ENCODE measurements around the gene CENPC. TPM values are rescaled to one million over a fixed set of nuclear protein-coding genes. Genes with fewer than 3 reads are reported as not detected.

The CENPC gene
- total RNA-seq, 1 experiment from 2014 or later = 19.1 TPM

DNA sequence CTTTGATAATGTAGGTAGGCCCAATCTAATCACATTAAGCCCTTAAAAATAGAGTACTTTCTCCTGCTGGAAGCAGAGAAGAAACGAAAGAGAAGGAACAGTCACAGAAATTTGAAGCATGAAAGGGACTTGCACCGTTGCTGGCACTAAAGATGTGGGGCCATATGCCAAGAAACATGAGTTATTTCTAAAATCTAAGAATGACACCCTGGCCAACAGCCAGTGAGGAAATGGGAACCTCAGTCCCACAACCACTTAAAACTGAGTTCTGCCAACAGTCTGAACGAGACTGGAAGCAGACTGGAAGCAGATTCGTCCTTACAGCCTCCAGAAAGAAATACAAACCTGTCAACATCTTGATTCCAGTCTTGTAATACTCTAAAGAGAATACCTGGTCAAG is 70.1 kb downstream of the CENPC start (continued):
- TF ChIP-seq ARID4B (CRISPR knock-in tag; IDR thresholded peaks at IDR 0.05; ENCODE audit: borderline replicate concordance) (no peak), ZSCAN18 (CRISPR knock-in tag; IDR thresholded peaks at IDR 0.05) (no peak), FOXK1 (CRISPR knock-in tag; IDR thresholded peaks at IDR 0.05) (no peak), TEAD4 (CRISPR knock-in tag; IDR thresholded peaks at IDR 0.05) (no peak), IRF2 (CRISPR knock-in tag; IDR thresholded peaks at IDR 0.05; ENCODE audit: borderline replicate concordance, low read depth) (no peak), ZNF317 (CRISPR knock-in tag; IDR thresholded peaks at IDR 0.05; ENCODE audit: borderline replicate concordance, low read depth) (no peak), NFATC4 (CRISPR knock-in tag; IDR thresholded peaks at IDR 0.05) (no peak), FOXJ3 (CRISPR knock-in tag; IDR thresholded peaks at IDR 0.05; ENCODE audit: borderline replicate concordance) (no peak), ZNF396 (CRISPR knock-in tag; IDR thresholded peaks at IDR 0.05; ENCODE audit: borderline replicate concordance) (no peak), RELA (CRISPR knock-in tag; IDR thresholded peaks at IDR 0.05; ENCODE audit: borderline replicate concordance) (no peak)
- TF ChIP-seq, protein P1, sequence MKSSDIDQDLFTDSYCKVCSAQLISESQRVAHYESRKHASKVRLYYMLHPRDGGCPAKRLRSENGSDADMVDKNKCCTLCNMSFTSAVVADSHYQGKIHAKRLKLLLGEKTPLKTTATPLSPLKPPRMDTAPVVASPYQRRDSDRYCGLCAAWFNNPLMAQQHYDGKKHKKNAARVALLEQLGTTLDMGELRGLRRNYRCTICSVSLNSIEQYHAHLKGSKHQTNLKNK (CRISPR knock-in tag; IDR thresholded peaks at IDR 0.05) = no peak

DNA sequence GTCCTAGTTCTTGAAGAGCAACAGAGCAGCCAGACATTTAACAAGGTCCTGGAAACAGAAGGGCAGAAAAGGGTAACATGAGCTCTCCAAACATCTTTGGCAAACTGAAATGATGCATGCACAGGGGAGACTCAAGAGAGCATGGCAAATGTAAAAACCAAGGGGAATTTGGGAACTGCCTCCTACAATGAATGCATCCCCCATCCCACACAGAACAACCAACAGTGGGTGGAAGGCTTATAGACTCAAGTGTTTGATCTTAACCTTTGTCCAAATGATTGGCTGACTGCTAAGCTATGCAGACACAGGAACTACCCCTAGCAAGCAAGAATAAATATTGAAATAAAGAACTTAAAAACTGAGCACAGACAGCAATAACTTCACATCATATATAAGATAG is 74.4 kb downstream of the CENPC start:
- POLR2A ChIA-PET = no interaction called here
- H3K4me1 Mint-ChIP-seq = peaks cover 18% of the 10 kb centered on the region
- ATAC-seq (no peak), DNase-seq (ENCODE audit: low spot score) (no peak)
- no peak overlapping the region; the same call in 1 of the 2 replicates for H3K27ac Mint-ChIP-seq
- no peaks in the 10 kb centered on the region for H3K27me3 Mint-ChIP-seq (ENCODE audit: low read depth)
- peaks cover 12% of the 10 kb centered on the region; the same call in 1 of the 2 replicates for H3K36me3 Mint-ChIP-seq
- H3K9me3 Mint-ChIP-seq = no peaks in the 10 kb centered on the region
- H3K4me3 Mint-ChIP-seq = no peak overlapping the region
- CTCF ChIA-PET = interaction anchor here (1.2 kb wide), 1 partner anchor 138 kb away, joined by 3 read pairs; no protein-coding TSS in a partner anchor
- TF ChIP-seq PREB (CRISPR knock-in tag; IDR thresholded peaks at IDR 0.05; ENCODE audit: borderline replicate concordance) = no peak
- no peak for TF ChIP-seq SMAD4 (CRISPR knock-in tag; IDR thresholded peaks at IDR 0.05)
- TF ChIP-seq ZSCAN18 (CRISPR knock-in tag; IDR thresholded peaks at IDR 0.05) = no peak
- TF ChIP-seq EMX1 (CRISPR knock-in tag; IDR thresholded peaks at IDR 0.05) = no peak
- TF ChIP-seq SMAD3 (CRISPR knock-in tag; IDR thresholded peaks at IDR 0.05; ENCODE audit: borderline replicate concordance) = no peak
- no peak for TF ChIP-seq AR (CRISPR knock-in tag; IDR thresholded peaks at IDR 0.05)
- TF ChIP-seq CTCF (IDR thresholded peaks at IDR 0.05) = no peak
- no peak for TF ChIP-seq ZNF263 (CRISPR knock-in tag; IDR thresholded peaks at IDR 0.05; ENCODE audit: low read depth)
- TF ChIP-seq ZNF416 (CRISPR knock-in tag; IDR thresholded peaks at IDR 0.05) = no peak
- no peak for TF ChIP-seq ZNF219 (CRISPR knock-in tag; IDR thresholded peaks at IDR 0.05; ENCODE audit: borderline replicate concordance)
- TF ChIP-seq GTF2I (CRISPR knock-in tag; conservative IDR thresholded peaks at IDR 0.05) = no peak
- TF ChIP-seq KAT7 (CRISPR knock-in tag; IDR thresholded peaks at IDR 0.05; ENCODE audit: borderline replicate concordance) = no peak
- no peak for TF ChIP-seq E2F5 (CRISPR knock-in tag; IDR thresholded peaks at IDR 0.05)

Data from WTC11 (cell line).